ENCODE results near the gene GARIN1A.

DNA sequence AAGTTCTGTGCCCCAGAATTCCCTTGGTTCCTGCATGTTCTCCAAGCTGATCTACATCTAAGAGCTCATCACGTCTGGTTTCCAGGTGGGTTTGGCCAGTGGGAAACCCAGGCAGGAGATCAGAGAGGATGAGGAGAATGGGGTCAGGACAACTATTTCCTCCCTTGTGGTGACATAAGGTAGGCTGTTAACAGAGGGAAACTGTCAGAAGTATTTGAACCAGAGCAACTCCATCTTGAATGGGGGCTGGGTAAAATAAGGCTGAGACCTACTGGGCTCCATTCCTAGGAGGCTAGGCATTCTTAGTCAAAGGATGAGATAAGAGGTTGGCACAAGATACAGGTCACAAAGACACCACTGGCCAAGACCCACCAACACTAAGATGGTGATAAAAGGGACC lies 19.1 kb downstream of the GARIN1A start:
- TF ChIP-seq FOXA1 (IDR thresholded peaks at IDR 0.05) (no peak), BHLHE40 (IDR thresholded peaks at IDR 0.05; ENCODE audit: borderline replicate concordance) (no peak), ARNT (IDR thresholded peaks at IDR 0.05) (no peak), FOXM1 (IDR thresholded peaks at IDR 0.05; ENCODE audit: borderline replicate concordance) (no peak), HDGF (IDR thresholded peaks at IDR 0.05; ENCODE audit: borderline replicate concordance) (no peak), LEF1 (IDR thresholded peaks at IDR 0.05; ENCODE audit: borderline replicate concordance) (no peak), CTBP1 (IDR thresholded peaks at IDR 0.05; ENCODE audit: borderline replicate concordance) (no peak)
